Subcutaneous preadipocyte (primary cell): ENCODE results near the gene PPRC1. TPM values are rescaled to one million over a fixed set of nuclear protein-coding genes. Genes with fewer than 3 reads are reported as not detected.

Source experiments
- small RNA-seq: library from RNA; depleted of rRNA; stranded (forward); fragments of <200 nt; gene quantifications from one replicate; pipeline ENCODE3, GENCODE V24; 2012
- total RNA-seq: library from RNA; depleted of rRNA; stranded (reverse); fragments of >200 nt; gene quantifications from 2 replicates; pipeline ENCODE4 v1.2.3, GENCODE V29; 2012

The PPRC1 gene, protein sequence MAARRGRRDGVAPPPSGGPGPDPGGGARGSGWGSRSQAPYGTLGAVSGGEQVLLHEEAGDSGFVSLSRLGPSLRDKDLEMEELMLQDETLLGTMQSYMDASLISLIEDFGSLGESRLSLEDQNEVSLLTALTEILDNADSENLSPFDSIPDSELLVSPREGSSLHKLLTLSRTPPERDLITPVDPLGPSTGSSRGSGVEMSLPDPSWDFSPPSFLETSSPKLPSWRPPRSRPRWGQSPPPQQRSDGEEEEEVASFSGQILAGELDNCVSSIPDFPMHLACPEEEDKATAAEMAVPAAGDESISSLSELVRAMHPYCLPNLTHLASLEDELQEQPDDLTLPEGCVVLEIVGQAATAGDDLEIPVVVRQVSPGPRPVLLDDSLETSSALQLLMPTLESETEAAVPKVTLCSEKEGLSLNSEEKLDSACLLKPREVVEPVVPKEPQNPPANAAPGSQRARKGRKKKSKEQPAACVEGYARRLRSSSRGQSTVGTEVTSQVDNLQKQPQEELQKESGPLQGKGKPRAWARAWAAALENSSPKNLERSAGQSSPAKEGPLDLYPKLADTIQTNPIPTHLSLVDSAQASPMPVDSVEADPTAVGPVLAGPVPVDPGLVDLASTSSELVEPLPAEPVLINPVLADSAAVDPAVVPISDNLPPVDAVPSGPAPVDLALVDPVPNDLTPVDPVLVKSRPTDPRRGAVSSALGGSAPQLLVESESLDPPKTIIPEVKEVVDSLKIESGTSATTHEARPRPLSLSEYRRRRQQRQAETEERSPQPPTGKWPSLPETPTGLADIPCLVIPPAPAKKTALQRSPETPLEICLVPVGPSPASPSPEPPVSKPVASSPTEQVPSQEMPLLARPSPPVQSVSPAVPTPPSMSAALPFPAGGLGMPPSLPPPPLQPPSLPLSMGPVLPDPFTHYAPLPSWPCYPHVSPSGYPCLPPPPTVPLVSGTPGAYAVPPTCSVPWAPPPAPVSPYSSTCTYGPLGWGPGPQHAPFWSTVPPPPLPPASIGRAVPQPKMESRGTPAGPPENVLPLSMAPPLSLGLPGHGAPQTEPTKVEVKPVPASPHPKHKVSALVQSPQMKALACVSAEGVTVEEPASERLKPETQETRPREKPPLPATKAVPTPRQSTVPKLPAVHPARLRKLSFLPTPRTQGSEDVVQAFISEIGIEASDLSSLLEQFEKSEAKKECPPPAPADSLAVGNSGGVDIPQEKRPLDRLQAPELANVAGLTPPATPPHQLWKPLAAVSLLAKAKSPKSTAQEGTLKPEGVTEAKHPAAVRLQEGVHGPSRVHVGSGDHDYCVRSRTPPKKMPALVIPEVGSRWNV (N-terminal part only)
- 22.4 and 35.8 TPM in 2 replicates for total RNA-seq

GRCh38 chr10:102132563-102133372, at the start of gene PPRC1:
TSS of gene PPRC1 (plus strand) at chr10:102133040. CDS start at chr10:102133069, 29 bp downstream.

GRCh38 chr10:102120142-102120990, 12.5 kb upstream of the PPRC1 start, which contains the start of gene LDB1:
TSS of gene LDB1 (minus strand) at chr10:102120368. CDS start at chr10:102120110, 258 bp downstream.

GRCh38 chr10:102151774-102152544, 19.1 kb downstream of the PPRC1 start, which contains the start of gene NOLC1:
TSS of gene NOLC1 (plus strand) at chr10:102152389. CDS start at chr10:102152411, 22 bp downstream.

Small RNAs within 50 kb of the gene (small RNA-seq; reads per million reads assigned to genes)
- gene AL500527.1 (not detected), gene AL500527.2 (not detected)

Other genes with a start within 250 kb of the PPRC1 start
- 5.9 and 9.2 TPM in 2 replicates for gene ARMH3, start 76.9 kb upstream of the PPRC1 start, total RNA-seq
- 29.0 and 34.0 TPM in 2 replicates for gene HPS6, start 67.7 kb upstream of the PPRC1 start, total RNA-seq
- gene LDB1, start 12.7 kb upstream of the PPRC1 start, total RNA-seq: 28.2 and 32.3 TPM in 2 replicates
- gene NOLC1, start 19.3 kb downstream of the PPRC1 start, total RNA-seq: 43.7 and 45.7 TPM in 2 replicates
- gene ELOVL3, start 93.3 kb downstream of the PPRC1 start, total RNA-seq: 1.1 TPM in 1 of 2 replicates, not detected in the other
- gene PITX3, start 108.5 kb downstream of the PPRC1 start, total RNA-seq: not detected in 2 replicates
- gene GBF1, start 112.5 kb downstream of the PPRC1 start, total RNA-seq: 33.1 and 47.7 TPM in 2 replicates